T-cell (primary cell): Measurements from ENCODE around the gene ANKRD44. TPM values are rescaled to one million over a fixed set of nuclear protein-coding genes. Genes with fewer than 3 reads are reported as not detected.
A peak's percentile ranks its signal among the peaks of the same experiment; 100 is the strongest.

Experiments used
- ATAC-seq, 4 experiments: fragments of 200-7000 bp in 3 of 4; fragments of 150-1000 bp in 1 of 4; cut with Tn5 transposase; replicated peaks in 1 of 4; 1 replicate in 3 of 4; 2 replicates in 1 of 4; pipeline ENCODE4 v1.10.0; 2021; ENCODE audit warnings: moderate library complexity in 3 of 4, mild to moderate bottlenecking in 2 of 4, moderate number of reproducible peaks in 1 of 4
- CTCF ChIA-PET, 2 donors: fragments of 300-600 bp; sonication (Branson Sonifier 250); formaldehyde crosslinking; loops; one replicate each; lab custom pipeline; 2022; ENCODE audit warnings: antibody characterized with exemption in 2 of 2; lab: Charles Lee
- POLR2A ChIA-PET, 2 donors: fragments of 300-600 bp; sonication (Branson Sonifier 250); formaldehyde crosslinking; loops; one replicate each; lab custom pipeline; 2022; ENCODE audit warnings: antibody characterized with exemption in 2 of 2; lab: Charles Lee
- DNase-seq, 35 experiments: peaks; one replicate each; pipeline versions ENCODE4 v3.0.0 to v3.0.0-alpha.2; 2013 to 2023
- H3K27ac ChIP-seq: one replicate; pipeline ENCODE4 v1.5.1; 2013; ENCODE audit warnings: low read length
- H3K27me3 ChIP-seq, 2 experiments: replicated peaks in 1 of 2; 1 replicate in 1 of 2; 2 replicates in 1 of 2; pipeline versions ENCODE4 v1.6.1 to v1.7.0; 2013; ENCODE audit warnings: low read length in 1 of 2, mixed read lengths in 1 of 2; ENCODE audit not compliant: control insufficient read depth in 2 of 2, insufficient read depth in 2 of 2; ENCODE audit errors: extremely low read depth in 1 of 2
- H3K36me3 ChIP-seq, 2 donors: 1 replicate in 1 of 2; 2 replicates in 1 of 2; pipeline versions ENCODE4 v1.6.1 to v1.7.0; 2013; ENCODE audit warnings: low read length in 1 of 2; ENCODE audit not compliant: control insufficient read depth in 2 of 2, insufficient read depth in 1 of 2; ENCODE audit errors: extremely low read depth in 1 of 2
- H3K4me1 ChIP-seq, 2 experiments: 1 replicate in 1 of 2; 2 replicates in 1 of 2; pipeline versions ENCODE4 v1.6.1 to v1.7.0; 2013; ENCODE audit warnings: low read length in 2 of 2, mixed read lengths in 1 of 2; ENCODE audit not compliant: insufficient read depth in 2 of 2, control insufficient read depth in 1 of 2; ENCODE audit errors: extremely low read depth in 1 of 2
- H3K4me3 ChIP-seq, 2 donors: 1 replicate in 1 of 2; 2 replicates in 1 of 2; pipeline versions ENCODE4 v1.5.1 to v1.7.0; 2013; ENCODE audit warnings: mild to moderate bottlenecking in 2 of 2, low read length in 1 of 2, moderate library complexity in 1 of 2; ENCODE audit not compliant: control insufficient read depth in 1 of 2; ENCODE audit errors: extremely low read depth in 1 of 2
- H3K9me3 ChIP-seq: 2 replicates; pipeline ENCODE4 v1.7.0; 2013
- H3K27ac Mint-ChIP-seq, 2 donors: one replicate each; pipeline ENCODE4 v1.8.0; 2020 to 2021; ENCODE audit warnings: mild to moderate bottlenecking in 2 of 2, mixed read lengths in 2 of 2
- H3K27me3 Mint-ChIP-seq, 2 donors: one replicate each; pipeline ENCODE4 v1.8.0; 2021 to 2022; ENCODE audit warnings: mixed read lengths in 2 of 2
- H3K36me3 Mint-ChIP-seq: one replicate; pipeline ENCODE4 v1.8.0; 2021; ENCODE audit warnings: mixed read lengths
- H3K4me1 Mint-ChIP-seq, 3 donors: one replicate each; pipeline ENCODE4 v1.8.0; 2020 to 2022; ENCODE audit warnings: mixed read lengths in 3 of 3, mild to moderate bottlenecking in 1 of 3
- H3K4me3 Mint-ChIP-seq, 3 donors: one replicate each; pipeline ENCODE4 v1.8.0; 2020 to 2022; ENCODE audit warnings: mild to moderate bottlenecking in 3 of 3, mixed read lengths in 3 of 3, moderate library complexity in 3 of 3
- H3K9me3 Mint-ChIP-seq, 3 donors: one replicate each; pipeline ENCODE4 v1.8.0; 2020 to 2022; ENCODE audit warnings: mixed read lengths in 3 of 3
- WGBS: methylation state at CpG from one replicate; pipeline ENCODE4 v1.1.5; 2013; ENCODE audit warnings: missing lambda C conversion rate; ENCODE audit not compliant: insufficient coverage; 5-methylcytosine and 5-hydroxymethylcytosine counted together
- total RNA-seq, 35 experiments: library from RNA in 6 of 35; stranded (reverse) in 6 of 35; fragments of 120-200 nt in 1 of 35; gene quantifications; one replicate each; pipeline versions ENCODE4 v1.2.1 to v1.2.4 and lab custom pipeline; 2013 to 2026

ANKRD44 gene
- total RNA-seq, 5 donors from 2014 or later (not counting 1 experiment from before 2014, with no cell fraction given), result 225 to 333 (median 238) TPM

- POLR2A ChIA-PET, result interaction anchor here (0.5 to 1.4 kb wide), 6 partner anchors 8 to 180 kb away, joined by 3 to 4 read pairs (median 4); no protein-coding TSS in a partner anchor
- peak in 3 of 4 experiments; percentile 26 to 45 (median 27) for ATAC-seq
- peak overlapping the region; percentile 31 to 92 (median 37) for H3K4me3 Mint-ChIP-seq
- Histone ChIP-seq H3K36me3 (peaks cover 0 to 31% of the 10 kb centered on the region in 2 donors), H3K4me1 (peaks cover 73 to 85% of the 10 kb centered on the region in 2 experiments), H3K4me3 (no peak overlapping the region), H3K27me3 (no peaks in the 10 kb centered on the region), H3K9me3 (no peaks in the 10 kb centered on the region), H3K27ac (peak overlapping the region; percentile 79)
- CTCF ChIA-PET, result interaction anchor here in 1 of 2 donors (0.6 to 4.4 kb wide), 4 partner anchors 10 to 87 kb away, joined by 3 to 12 read pairs (median 4); partner anchors contain the start of gene ANKRD44
- 17% methylated on average over 1 of the region's 2 CpGs for WGBS
- peaks cover 97 to 98% (median 97%) of the 10 kb centered on the region in 3 donors for H3K4me1 Mint-ChIP-seq
- peak overlapping the region; percentile 96 to 99 for H3K27ac Mint-ChIP-seq
- DNase-seq, result peak in 1 of 35 experiments; percentile 37
- H3K36me3 Mint-ChIP-seq, result peaks cover 41% of the 10 kb centered on the region
- no peaks in the 10 kb centered on the region for H3K27me3 Mint-ChIP-seq
- peaks cover 0 to 3% (median 0%) of the 10 kb centered on the region in 3 donors for H3K9me3 Mint-ChIP-seq
These were observed 10.4 kb downstream of the ANKRD44 start for GRCh38 chr2:197300139-197300538.

GRCh38 chr2:197298609-197299008 is 12.0 kb downstream of the ANKRD44 start:
- Histone ChIP-seq H3K4me3 (no peak overlapping the region), H3K27me3 (no peaks in the 10 kb centered on the region), H3K9me3 (no peaks in the 10 kb centered on the region), H3K27ac (peak overlapping the region; percentile 79), H3K4me1 (peaks cover 69 to 84% of the 10 kb centered on the region in 2 experiments), H3K36me3 (peaks cover 0 to 31% of the 10 kb centered on the region in 2 donors)
- H3K4me3 Mint-ChIP-seq, result peak overlapping the region in 2 of 3 donors; percentile 22 to 92
- H3K4me1 Mint-ChIP-seq, result peaks cover 98 to 100% (median 99%) of the 10 kb centered on the region in 3 donors
- CTCF ChIA-PET, result interaction anchor here in 1 of 2 donors (0.6 to 4.4 kb wide), 2 partner anchors 12 to 37 kb away, joined by 5 to 12 read pairs; partner anchors contain the start of gene ANKRD44
- H3K36me3 Mint-ChIP-seq, result peaks cover 38% of the 10 kb centered on the region
- WGBS, result 8% methylated on average over 2 of the region's 4 CpGs
- H3K27ac Mint-ChIP-seq, result peak overlapping the region; percentile 96 to 99
- no peak for ATAC-seq
- peak in 1 of 35 experiments; percentile 42 for DNase-seq
- POLR2A ChIA-PET, result interaction anchor here in 1 of 2 donors (0.7 kb wide), 1 partner anchor 10 kb away, joined by 4 read pairs; no protein-coding TSS in a partner anchor
- H3K9me3 Mint-ChIP-seq, result peaks cover 0 to 3% (median 0%) of the 10 kb centered on the region in 3 donors
- no peaks in the 10 kb centered on the region for H3K27me3 Mint-ChIP-seq

GRCh38 chr2:197297772-197298318 is 12.7 kb downstream of the ANKRD44 start:
- Mint-ChIP-seq H3K4me3 (peak overlapping the region; percentile 44 to 92 (median 68)), H3K4me1 (peaks cover 98 to 100% (median 99%) of the 10 kb centered on the region in 3 donors), H3K36me3 (peaks cover 38% of the 10 kb centered on the region), H3K27me3 (no peaks in the 10 kb centered on the region), H3K27ac (peak overlapping the region; percentile 96 to 99), H3K9me3 (peaks cover 0 to 3% (median 0%) of the 10 kb centered on the region in 3 donors)
- peaks cover 0 to 31% of the 10 kb centered on the region in 2 donors for H3K36me3 ChIP-seq
- no peaks in the 10 kb centered on the region for H3K27me3 ChIP-seq
- DNase-seq (peak in 1 of 35 experiments; percentile 41), ATAC-seq (no peak)
- H3K4me3 ChIP-seq, result no peak overlapping the region
- no peaks in the 10 kb centered on the region for H3K9me3 ChIP-seq
- POLR2A ChIA-PET, result interaction anchor here (0.6 to 1.4 kb wide), 9 partner anchors 8 to 100 kb away, joined by 3 to 8 read pairs (median 4); no protein-coding TSS in a partner anchor
- WGBS, result no CpG with 5 or more reads among the region's 4 CpGs
- peaks cover 67 to 85% of the 10 kb centered on the region in 2 experiments for H3K4me1 ChIP-seq
- peak overlapping the region; percentile 79 for H3K27ac ChIP-seq
- CTCF ChIA-PET, result interaction anchor here in 1 of 2 donors (1.0 to 2.8 kb wide), 3 partner anchors 9 to 11 kb away, joined by 3 to 9 read pairs (median 4); no protein-coding TSS in a partner anchor

GRCh38 chr2:197297266-197297665 is 13.3 kb downstream of the ANKRD44 start:
- no peak overlapping the region for H3K4me3 ChIP-seq
- peaks cover 99 to 100% (median 99%) of the 10 kb centered on the region in 3 donors for H3K4me1 Mint-ChIP-seq
- H3K27ac Mint-ChIP-seq, result peak overlapping the region; percentile 96 to 99
- H3K36me3 ChIP-seq, result peaks cover 0 to 26% of the 10 kb centered on the region in 2 donors
- no peaks in the 10 kb centered on the region for H3K9me3 ChIP-seq
- H3K9me3 Mint-ChIP-seq, result peaks cover 0 to 3% (median 0%) of the 10 kb centered on the region in 3 donors
- WGBS, result no CpG with 5 or more reads among the region's 2 CpGs
- peaks cover 35% of the 10 kb centered on the region for H3K36me3 Mint-ChIP-seq
- POLR2A ChIA-PET, result interaction anchor here (0.6 to 1.4 kb wide), 9 partner anchors 8 to 99 kb away, joined by 3 to 8 read pairs (median 4); no protein-coding TSS in a partner anchor
- H3K27ac ChIP-seq, result peak overlapping the region; percentile 79
- CTCF ChIA-PET, result interaction anchor here in 1 of 2 donors (1.0 to 2.8 kb wide), 3 partner anchors 9 to 11 kb away, joined by 3 to 9 read pairs (median 4); no protein-coding TSS in a partner anchor
- no peak for DNase-seq
- H3K27me3 ChIP-seq, result no peaks in the 10 kb centered on the region
- peak overlapping the region; percentile 51 to 92 (median 65) for H3K4me3 Mint-ChIP-seq
- no peaks in the 10 kb centered on the region for H3K27me3 Mint-ChIP-seq
- ATAC-seq, result no peak
- H3K4me1 ChIP-seq, result peaks cover 67 to 87% of the 10 kb centered on the region in 2 experiments

GRCh38 chr2:197296835-197297234 is 13.7 kb downstream of the ANKRD44 start:
- no peak for DNase-seq

More at GRCh38 chr2:197296835-197297234, 13.7 kb downstream of the ANKRD44 start:
- H3K9me3 ChIP-seq, result no peaks in the 10 kb centered on the region
- POLR2A ChIA-PET, result interaction anchor here (0.9 to 1.4 kb wide), 6 partner anchors 9 to 99 kb away, joined by 3 to 8 read pairs (median 4); no protein-coding TSS in a partner anchor
- Mint-ChIP-seq H3K9me3 (peaks cover 0 to 3% (median 1%) of the 10 kb centered on the region in 3 donors), H3K4me3 (peak overlapping the region; percentile 51 to 92 (median 65)), H3K27ac (peak overlapping the region; percentile 96 to 99), H3K27me3 (no peaks in the 10 kb centered on the region), H3K4me1 (peaks cover 99 to 100% (median 100%) of the 10 kb centered on the region in 3 donors), H3K36me3 (peaks cover 36% of the 10 kb centered on the region)
- H3K4me1 ChIP-seq, result peaks cover 64 to 84% of the 10 kb centered on the region in 2 experiments
- peaks cover 0 to 22% of the 10 kb centered on the region in 2 donors for H3K36me3 ChIP-seq
- no peak for ATAC-seq
- H3K27ac ChIP-seq, result peak overlapping the region; percentile 79
- no peaks in the 10 kb centered on the region for H3K27me3 ChIP-seq
- H3K4me3 ChIP-seq, result no peak overlapping the region
- WGBS, result no CpG with 5 or more reads among the region's 2 CpGs
- CTCF ChIA-PET, result interaction anchor here in 1 of 2 donors (0.5 to 2.8 kb wide), 6 partner anchors 9 to 91 kb away, joined by 3 to 9 read pairs (median 4); no protein-coding TSS in a partner anchor
